Stimulated activated CD4-positive, alpha-beta T cell treated with anti-CD3 and anti-CD28 coated beads, Interleukin-2, amount 100 ng/mL, for 24 hours (primary cell): ENCODE results near the gene PAF1.
A peak's percentile ranks its signal among the peaks of the same experiment; 100 is the strongest.

ENCODE experiments used
- DNase-seq, 2 donors: peaks; one replicate each; pipeline ENCODE4 v3.0.0-alpha.2; 2020

PAF1 gene

DNA sequence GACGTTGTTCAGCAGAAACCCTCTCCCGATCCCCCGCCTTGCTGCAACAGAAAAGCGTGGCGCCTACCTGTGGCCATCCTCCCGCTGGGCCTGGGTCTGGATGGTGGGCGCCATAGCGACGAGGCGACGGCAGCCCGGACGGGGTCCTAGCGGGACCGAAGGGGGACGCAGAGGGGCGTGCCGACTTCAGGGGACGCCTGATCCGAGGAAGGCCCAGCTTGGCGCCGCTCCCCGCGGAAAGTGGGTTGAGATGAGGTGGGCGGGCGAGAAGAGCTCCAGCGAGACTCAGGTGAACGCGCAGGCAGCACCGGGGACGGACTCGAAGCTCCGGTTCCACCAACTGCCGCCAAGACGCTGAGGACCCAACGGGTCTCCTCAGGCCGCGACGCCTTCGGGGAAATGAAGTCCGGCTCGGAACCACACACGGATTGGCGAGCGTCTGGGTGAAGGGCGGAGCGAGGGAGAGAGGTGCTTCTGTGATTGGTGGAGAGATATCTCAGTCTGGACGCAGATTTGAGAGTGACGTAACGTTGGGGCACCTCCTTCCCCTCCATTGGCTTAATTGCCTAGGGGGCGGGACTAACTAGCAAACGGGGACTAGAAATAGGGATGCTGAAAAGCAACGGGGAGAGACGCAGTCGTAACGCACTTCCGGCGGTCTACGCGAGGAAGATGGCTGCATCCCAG is at the start of gene PAF1, which contains the start of gene MED29:
PAF1 (minus strand) TSS at position 356 of the 687 bp plus-strand sequence; CDS start at position 114, 242 bp downstream.
MED29 (plus strand) TSS at position 628 of the 687 bp plus-strand sequence; CDS start at position 673, 45 bp downstream.
- DNase-seq: peak; percentile 92 to 95

DNA sequence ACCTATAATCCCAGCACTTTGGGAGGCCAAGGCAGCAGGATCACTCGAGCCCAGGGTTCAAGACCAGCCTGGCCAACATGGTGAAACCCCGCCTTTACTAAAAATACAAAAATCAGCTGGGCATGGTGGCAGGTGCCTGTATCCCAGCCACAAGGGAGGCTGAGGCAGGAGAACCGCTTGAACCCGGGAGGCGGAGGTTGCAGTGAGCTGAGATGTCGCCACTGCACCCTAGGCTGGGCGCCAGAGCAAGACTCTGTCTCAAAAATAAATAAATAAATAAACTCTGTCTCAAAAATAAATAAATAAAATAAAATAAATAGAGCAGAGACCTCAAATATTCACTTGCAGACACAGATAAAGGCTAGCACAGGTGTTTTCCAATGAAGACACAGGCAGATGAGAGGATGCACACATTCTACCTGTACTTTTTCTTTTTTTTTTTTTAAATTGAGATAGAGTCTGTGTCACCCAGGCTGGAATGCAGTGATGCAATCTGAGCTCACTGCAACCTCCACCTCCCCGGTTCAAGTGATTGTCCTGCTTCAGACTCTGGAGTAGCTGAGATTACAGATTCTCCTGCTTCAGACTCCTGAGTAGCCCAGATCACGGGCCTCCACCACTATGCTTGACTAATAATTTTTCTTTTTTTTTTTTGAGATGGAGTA is 47.5 kb upstream of the PAF1 start:
- no peak for DNase-seq

GRCh38 chr19:39436350-39436716 is 45.4 kb upstream of the PAF1 start:
- no peak for DNase-seq

GRCh38 chr19:39435499-39436349 is 44.8 kb upstream of the PAF1 start, which contains the start of gene RPS16:
RPS16 (minus strand) TSS chr19:39435949; CDS start chr19:39435895, 54 bp downstream.
- peak; percentile 100 for DNase-seq

DNA sequence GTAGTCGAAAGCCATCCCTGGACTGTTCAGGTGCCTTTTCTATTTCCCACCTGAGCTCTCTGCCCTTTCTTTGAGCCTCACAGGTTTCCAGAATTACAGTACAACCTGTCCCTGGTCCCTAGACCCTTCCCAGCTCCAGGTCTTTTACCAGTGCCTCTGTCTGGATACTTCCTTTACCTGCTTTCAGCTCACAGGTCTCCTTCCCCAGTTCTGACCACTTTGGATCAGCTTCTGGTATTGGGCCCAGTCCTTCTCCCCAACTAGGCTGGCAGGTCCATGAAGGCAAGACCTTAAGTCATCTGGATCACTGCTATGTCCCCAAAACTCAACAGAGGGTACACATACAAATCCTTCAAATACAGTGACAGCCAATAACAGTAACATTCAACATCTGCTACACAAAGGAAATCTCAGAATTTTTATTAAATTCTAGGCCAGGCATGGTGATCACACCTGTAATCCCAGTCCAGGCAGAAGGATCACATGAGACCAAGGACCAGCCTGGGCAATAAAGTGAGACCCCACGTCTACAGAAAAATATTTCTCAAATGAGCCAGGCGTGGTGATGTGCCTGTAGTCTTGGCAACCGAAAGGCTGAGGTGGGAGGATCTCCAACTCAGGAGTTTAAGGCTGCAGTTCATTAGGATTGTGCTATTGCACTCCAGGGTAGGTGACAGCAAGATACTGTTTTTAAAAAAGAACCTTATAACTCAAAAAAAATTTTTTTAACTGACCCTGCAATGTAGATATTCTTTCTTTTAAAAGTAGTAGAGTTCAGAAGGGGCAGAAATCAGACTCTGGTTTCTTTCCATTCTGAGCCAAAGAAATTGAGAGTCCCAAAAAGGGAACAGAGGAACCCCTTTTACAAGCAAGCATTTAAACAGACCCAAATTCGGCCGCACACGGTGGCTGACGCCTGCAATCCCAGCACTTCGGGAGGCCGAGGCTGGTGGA is 43.5 kb upstream of the PAF1 start:
- DNase-seq: no peak

GRCh38 chr19:39433480-39434079 is 42.7 kb upstream of the PAF1 start:
- no peak for DNase-seq

DNA sequence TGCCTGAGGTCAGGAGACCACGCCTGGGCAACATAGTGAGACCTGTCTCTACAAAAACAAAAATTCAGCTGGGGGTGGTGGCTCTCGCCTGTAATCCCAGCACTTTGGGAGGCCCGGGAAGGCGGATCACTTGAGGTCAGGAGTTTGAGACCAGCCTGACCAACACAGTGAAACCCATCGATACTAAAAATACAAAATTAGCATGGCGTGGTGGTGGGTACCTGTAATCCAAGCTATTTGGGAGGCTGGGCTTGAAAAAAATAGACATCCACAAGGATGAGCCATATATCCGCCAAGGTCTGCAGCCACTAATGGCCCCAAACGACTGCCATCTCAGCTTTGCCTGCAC is 41.7 kb upstream of the PAF1 start:
- no peak for DNase-seq

GRCh38 chr19:39430675-39431593 is 40.0 kb upstream of the PAF1 start:
- DNase-seq: peak; percentile 66 to 67

GRCh38 chr19:39428283-39429112 is 37.6 kb upstream of the PAF1 start:
- no peak for DNase-seq

DNA sequence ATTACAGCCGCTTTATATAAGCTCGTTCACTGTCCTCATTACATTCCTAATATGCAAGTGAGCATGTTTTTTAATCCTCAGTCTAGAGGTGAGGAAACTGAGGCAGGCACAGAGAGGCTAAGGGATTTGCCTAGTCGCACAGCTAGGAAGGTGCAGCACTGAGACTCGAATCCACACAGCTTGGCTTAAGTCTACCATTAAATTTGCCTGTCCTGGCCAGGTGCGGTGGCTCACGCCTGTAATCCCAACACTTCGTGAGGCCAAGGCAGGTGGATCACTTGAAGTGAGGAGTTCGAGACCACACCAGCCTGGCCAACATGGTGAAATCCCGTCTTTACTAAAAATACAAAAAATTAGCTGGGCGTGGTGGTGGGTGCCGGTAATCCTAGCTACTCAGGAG is 36.8 kb upstream of the PAF1 start:
- no peak for DNase-seq

GRCh38 chr19:39426170-39426569 is 35.3 kb upstream of the PAF1 start:
- DNase-seq: no peak

- no peak for DNase-seq
Measured at GRCh38 chr19:39425744-39426143, 34.8 kb upstream of the PAF1 start.

DNA sequence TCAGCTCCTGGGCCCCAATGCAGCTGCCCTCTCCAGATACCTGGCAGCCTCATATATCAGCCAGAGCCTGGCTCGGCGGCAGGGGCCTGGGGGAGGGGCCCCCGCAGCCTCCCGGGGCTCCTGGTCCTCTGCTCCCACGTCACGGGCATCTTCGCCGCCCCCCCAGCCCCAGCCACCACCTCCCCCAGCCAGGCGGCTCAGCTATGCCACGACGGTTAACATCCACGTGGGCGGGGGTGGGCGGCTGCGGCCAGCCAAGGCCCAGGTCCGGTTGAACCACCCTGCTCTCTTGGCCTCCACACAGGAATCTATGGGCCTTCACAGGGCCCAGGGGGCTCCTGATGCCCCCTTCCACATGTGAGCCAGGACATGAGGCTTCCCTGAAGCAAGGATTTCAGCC is 34.0 kb upstream of the PAF1 start:
- DNase-seq: no peak

- no peak for DNase-seq
Measured at GRCh38 chr19:39423258-39424086, 32.6 kb upstream of the PAF1 start.

DNA sequence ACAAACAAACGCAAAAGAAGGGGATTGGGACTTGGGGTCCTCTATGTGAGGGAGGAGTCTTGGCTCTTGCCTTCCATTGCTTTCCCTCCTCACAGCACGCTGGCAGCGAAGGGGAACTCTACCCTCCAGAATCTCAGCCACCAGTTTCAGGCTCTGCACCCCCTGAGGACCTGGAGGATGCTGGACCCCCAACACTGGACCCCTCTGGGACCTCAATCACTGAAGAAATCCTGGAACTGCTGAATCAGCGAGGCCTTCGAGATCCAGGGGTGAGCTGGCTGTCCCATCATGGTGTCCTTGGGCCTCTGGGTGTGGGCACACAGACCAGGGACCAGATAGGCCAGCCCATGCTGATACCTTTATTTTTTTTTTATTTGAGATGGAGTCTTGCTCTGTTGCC is 31.1 kb upstream of the PAF1 start:
- DNase-seq: no peak

- no peak for DNase-seq
Measured at GRCh38 chr19:39420769-39421168, 29.9 kb upstream of the PAF1 start.

GRCh38 chr19:39419003-39419402 is 28.1 kb upstream of the PAF1 start:
- no peak for DNase-seq

DNA sequence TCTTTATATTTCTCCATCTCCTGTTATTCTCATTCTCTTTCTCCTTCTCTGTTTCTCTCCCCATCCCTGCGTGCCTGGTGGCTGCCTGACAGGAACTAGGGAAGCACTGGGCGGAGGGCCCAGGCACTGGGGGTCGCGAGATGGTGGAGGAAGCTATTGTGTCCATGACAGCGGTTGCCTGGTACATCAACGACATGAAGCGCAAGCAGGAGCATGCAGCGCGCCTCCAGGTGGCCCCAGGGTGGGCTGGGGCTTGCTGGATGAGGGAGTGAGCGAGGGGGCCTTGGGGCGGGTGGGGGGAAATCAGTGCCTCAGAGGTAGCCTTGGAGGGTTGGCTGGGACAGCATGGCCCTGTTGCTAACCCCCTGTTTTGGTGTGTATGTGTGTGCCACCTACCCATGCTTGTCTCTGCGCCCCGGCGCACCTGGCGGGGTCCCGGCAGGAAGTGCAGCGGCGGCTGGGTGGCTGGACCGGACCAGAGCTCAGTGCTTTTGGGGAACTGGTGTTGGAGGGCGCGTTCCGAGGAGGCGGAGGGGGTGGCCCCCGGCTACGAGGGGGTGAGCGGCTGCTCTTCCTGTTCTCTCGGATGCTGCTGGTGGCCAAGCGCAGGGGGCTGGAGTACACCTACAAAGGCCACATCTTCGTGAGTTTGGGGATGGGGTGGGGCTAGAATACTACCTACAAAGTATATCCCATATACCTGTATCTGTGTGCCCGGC is 26.7 kb upstream of the PAF1 start:
- no peak for DNase-seq
